Posterior cingulate gyrus (tissue), 11 donors: ENCODE data around the gene KCNQ4.

ENCODE experiments used
- DNase-seq, 10 donors: peaks; one replicate each; pipeline versions ENCODE4 v3.0.0 to v3.0.0-alpha.2; 2020 to 2021; ENCODE audit warnings: mixed read lengths in 3 of 10
- intact Hi-C: fragments of 100-400 bp; cut with DNase I; formaldehyde crosslinking; loops from one replicate; pipeline ENCODE4 v1.15.1; 2023

Gene KCNQ4

DNA sequence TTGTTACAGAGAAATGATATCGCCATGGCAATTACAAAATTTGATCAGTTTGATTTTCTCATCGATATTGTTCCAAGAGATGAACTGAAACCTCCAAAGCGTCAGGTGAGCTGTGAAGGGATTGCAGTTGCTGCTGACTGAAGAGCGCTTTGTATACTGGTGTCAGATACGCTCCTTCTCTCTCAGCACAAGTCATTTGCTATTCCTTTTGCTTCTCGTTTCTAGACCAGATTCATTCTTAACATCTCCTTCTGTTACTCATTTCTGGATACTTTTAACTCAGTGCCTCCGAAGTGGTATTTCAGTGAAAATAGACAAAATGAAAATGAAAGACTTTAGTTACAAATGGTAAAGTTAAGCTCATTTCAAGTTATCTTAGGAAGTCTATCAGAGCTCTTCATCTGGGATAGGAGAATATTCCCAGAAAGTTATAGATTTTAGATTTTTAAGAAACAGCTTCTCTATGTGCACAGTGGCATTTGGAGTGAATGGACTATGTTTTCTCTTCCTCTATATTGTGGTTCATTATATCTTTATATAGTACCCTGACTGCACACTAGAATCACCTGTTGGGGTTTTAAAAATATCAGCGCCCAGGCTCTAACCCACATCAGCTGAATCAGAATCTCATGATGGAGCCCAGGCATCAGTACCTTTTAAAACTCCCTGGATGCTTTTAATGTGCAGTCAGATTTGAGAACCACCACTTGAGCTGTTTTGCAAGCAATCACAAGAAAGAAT, 30.3 kb upstream of the KCNQ4 start:
- intact Hi-C loops: no loop called here

DNA sequence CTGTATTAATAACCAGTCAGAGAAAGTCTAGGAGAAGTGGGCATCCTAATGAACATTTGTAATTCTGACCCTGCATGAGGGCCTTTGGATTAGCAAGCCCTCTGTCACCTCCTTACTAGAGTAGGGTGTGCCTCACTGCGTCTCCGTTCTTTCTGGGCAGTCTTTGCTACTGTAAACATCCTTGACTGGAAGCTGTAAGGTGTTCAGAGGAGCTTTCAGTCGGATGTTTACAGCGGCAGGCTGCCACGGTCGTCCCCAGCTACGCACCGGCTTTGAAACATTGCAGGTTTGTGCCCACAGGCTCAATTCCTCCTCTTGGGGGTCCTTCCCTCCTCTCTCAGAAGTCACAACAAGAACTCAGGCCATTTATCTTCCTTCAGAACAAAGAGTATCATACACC, 29.4 kb upstream of the KCNQ4 start:
- DNase-seq: no peak
- intact Hi-C loops: no loop called here

More for the DNA sequence above, 30.3 kb upstream of the KCNQ4 start:
- no peak for DNase-seq

DNA sequence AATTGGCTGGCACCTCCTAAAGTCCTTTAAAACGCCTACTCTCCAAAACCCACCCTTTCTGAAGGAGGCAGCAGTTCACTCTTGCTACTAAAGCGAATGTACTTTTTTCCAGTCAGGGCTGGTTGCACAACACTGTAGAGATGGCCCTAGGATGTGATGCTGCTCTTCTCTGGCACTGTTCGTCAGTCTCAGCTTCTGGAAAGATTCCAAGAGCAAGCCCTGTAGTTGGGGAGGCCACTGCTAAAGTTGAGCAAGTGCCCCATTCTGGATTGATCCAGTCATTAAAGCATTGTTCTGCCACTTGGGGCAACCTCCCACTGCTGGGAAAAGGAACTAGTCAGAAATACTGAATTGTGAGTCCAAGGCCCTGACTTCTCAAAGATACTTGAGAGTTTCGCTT, 28.5 kb upstream of the KCNQ4 start:
- intact Hi-C loops: no loop called here
- no peak for DNase-seq

DNA sequence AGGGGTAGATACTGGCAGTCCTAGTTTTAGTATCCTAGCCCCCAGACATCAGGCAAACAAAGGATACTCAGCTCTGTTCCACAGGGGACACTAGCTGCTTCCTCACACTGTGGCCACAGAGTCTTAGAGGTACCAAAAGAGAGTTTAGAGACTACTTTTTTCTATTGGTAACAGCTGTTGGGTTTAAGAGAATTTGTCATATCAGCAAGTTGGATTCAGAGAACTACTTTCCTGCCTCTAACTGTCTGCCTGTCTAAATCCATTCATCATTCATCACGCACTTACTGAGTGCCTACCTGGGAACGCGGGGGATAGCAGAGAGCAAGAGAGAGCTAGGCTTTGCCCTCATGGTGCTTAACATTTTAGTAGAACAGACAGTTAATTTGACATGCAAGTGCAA, 27.1 kb upstream of the KCNQ4 start:
- intact Hi-C loops: no loop called here
- DNase-seq: no peak

DNA sequence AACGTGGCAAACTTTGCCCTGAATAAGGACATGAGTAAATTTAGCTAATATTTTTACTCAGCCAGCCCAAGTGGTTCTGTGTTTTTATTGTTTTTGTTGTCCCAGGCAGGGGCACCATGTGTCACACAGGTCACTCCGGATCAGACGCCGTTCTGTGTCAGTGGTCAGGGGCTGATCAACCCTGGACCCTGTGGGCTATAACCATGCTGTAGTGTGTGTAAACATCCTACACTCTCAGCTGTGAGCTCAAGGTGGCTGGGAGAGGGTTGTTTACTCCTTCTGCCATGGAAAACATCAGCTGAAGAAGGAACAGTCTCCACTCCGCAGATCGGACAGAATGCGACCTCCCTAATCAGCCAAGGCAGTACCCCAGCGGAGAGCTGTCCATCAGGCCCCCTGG, 26.5 kb upstream of the KCNQ4 start:
- intact Hi-C loops: no loop called here
- DNase-seq: no peak

DNA sequence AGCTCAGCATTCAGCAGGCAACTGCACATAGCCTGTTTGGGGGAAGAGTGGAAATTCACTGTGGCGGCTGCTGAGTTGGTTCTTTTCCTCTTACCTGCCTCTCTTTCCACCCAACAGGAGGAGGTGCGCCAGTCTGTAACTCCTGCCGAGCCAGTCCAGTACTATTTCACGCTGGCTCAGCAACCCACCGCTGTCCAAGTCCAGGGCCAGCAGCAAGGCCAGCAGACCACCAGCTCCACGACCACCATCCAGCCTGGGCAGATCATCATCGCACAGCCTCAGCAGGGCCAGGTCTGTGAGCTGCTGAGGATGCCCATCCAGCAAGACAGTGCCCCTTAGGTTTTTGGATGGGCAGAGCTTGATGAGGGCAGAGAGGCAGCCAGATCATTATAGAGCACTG, 25.6 kb upstream of the KCNQ4 start:
- intact Hi-C loops: no loop called here

DNA sequence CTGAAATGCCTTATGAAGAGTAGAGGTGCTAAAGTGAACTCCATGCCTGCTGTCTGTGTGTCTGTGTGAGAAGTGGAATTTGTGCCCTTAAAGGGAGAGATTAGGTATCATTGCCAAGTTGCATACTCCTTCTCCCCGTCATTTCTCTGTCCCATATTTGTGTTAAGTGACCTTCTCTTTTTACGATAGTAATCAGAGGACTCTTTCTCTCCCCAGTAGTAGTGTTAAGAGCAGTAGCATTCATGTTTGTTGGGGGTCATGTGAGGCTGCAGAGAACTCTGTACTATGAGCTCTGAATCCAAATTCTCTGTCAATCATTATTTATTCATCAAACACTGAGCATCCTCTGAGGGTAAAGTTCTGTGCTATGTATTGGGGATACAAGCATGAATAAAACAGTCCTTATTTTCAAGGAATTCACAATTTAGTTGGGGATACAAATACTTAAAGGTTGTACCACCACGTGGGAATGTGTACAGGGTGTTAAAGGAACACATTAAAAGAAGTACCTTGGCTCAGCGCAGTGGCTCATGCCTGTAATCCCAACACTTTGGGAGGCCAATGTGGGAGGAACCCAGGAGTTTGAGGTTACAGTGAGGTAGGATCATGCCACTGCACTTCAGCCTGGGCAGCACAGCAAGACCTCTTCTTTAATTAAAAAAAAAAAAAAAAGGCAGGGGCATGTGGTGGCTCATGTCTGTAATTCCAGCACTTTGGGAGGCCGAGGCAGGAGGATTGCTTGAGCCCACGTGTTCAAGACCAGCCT, 24.8 kb upstream of the KCNQ4 start:
- no peak for DNase-seq
- intact Hi-C loops: no loop called here

More for the DNA sequence above, 25.6 kb upstream of the KCNQ4 start:
- peak in 1 of 10 donors; percentile 23 for DNase-seq

DNA sequence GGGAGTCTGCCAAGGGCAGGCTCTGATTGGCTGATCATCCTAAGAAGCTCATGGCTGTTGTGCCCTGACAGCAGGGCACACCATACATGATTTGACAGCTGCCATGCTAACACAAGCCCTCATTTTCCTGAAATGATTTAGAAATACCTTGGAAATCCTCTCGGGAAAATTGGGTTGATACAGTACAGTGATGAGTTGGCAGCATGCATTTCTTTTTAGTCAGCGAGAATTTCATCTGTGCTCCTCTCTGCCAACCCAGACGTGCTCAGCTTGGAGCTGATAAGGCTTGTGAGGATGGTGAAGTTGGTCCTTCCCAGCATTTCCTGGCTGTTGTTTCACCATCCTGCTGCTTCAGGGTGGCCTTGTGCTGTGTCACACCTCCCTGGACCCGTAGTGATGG, 22.6 kb upstream of the KCNQ4 start:
- intact Hi-C loops: no loop called here
- DNase-seq: no peak

DNA sequence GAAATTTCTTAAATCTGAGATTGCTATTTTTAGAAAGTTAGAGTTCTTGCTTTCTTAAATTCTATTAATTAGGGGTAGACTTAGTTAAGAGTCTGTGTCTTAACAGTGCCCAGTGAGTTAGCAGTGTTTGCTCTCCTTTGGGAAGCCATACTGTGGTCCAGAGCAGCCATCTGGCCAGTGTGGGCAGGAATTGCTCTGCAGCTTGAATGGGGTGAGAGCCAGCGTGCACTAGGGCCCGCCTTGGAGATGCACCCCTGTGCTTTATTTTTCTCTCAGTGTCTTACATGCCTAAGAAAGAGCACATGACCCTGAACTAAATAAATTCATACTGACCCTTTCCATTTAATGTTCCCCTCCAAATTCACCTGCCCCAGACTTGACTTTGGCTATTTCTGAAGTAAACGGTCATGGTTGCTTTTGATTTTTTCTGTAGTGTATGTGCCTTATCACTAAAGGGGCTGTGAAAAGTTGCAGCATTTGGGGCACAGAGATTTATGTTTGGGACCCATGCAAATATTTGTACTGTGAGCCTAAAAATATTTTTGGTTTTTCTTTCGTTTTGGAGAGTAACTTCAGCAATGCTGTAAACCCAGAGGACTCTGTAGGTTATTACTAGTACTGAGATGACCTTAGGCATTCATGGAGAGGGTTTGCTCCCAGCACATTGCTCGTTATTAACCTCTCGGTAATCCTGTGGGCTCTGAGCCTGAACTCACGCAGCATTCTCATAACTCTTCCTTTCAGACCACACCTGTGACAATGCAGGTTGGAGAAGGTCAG, 21.3 kb upstream of the KCNQ4 start:
- peak in 1 of 10 donors; percentile 85 for DNase-seq
- intact Hi-C loops: no loop called here

DNA sequence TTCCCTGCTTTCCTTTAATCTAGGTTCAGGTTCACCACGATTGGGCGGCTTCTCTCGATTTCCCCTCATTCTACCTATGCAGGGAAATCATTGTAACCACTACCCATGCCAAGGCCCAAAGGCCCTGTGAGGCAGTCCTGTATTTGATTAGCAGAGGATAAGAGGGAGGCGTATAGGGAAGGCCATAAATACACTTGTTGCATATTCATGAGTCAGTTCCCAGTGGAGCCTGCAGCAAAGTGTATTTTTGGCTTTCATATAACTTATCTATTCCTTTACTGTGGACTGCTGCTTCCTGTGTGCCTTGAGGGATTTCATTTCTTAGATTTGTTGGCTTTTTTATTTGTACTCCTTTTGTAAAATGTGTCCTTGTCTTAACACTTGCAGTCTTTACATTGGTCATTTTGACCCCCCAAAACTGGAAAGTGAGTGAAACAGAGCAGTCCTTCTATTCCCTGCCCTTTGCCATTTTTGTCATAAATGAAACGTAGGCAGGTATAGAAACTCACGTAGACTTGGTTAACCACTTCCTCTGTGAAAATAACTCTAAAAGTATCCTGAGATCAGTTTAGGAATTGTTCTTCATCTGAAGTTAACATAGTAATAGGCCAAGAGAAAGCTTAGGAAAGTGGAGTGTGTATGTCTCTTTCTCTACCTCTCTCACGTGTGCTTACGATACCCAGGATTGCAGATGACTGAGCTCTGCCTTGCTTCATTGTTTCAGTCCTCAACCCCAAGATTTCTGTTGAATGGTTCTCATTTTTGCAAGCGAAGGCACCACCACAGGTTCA, 19.6 kb upstream of the KCNQ4 start:
- DNase-seq: no peak
- intact Hi-C loops: no loop called here

DNA sequence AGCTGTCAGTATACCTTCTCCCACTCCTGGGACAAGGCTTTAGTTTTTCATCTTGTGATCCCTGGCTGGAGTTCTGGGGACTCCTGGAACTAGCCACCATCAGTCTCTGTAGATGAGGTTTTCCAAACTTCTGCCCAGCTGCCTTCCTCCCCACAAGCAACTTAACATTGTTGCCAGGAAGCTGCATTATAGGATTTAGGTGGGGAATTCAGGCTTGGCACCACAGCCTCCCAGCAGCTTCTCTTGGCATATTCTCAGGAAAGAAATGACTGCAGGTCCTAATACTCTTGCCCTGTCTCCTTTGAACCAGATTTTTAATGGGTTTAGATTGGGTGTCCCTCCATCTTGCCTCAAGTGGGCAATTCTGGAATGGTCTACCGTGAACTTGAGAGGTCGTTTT, 18.6 kb upstream of the KCNQ4 start:
- intact Hi-C loops: no loop called here
- no peak for DNase-seq

DNA sequence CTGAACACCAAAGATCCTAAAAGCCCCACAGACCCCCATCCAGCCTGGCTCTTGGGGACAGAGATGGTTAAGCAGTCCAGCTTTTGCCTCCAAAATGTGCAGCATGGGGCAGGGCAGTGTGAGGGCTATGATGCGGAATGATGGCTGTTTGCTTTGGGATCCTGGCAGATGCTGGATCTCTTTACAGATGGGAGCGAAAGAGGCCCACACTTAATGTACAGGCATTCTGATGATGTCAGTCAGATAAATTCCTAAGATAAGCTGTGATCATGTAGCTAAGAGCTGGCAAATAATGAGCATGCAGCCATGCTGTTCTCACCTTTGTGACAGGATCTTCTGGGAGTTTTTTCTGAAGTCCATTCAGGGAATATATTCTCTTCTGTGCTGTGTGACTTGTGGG, 17.6 kb upstream of the KCNQ4 start:
- intact Hi-C loops: no loop called here
- no peak for DNase-seq

DNA sequence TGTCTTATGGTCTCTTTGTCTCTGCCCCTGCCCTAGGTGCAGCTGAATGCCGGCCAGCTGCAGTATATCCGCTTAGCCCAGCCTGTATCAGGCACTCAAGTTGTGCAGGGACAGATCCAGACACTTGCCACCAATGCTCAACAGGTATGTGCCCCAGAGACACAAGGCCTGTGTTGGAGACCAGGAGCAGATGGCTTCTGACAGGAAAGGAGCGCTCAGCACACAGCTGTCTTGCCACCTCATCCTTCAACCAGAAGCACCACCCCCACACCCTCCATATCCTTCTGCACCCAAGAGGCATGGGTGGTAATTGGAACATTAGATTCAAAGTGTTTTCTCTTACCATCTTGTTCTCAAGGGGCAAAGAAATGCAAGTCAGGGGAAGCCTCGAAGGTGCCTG, 17.0 kb upstream of the KCNQ4 start:
- peak in 2 of 10 donors; percentile 47 to 90 for DNase-seq
- intact Hi-C loops: no loop called here

DNA sequence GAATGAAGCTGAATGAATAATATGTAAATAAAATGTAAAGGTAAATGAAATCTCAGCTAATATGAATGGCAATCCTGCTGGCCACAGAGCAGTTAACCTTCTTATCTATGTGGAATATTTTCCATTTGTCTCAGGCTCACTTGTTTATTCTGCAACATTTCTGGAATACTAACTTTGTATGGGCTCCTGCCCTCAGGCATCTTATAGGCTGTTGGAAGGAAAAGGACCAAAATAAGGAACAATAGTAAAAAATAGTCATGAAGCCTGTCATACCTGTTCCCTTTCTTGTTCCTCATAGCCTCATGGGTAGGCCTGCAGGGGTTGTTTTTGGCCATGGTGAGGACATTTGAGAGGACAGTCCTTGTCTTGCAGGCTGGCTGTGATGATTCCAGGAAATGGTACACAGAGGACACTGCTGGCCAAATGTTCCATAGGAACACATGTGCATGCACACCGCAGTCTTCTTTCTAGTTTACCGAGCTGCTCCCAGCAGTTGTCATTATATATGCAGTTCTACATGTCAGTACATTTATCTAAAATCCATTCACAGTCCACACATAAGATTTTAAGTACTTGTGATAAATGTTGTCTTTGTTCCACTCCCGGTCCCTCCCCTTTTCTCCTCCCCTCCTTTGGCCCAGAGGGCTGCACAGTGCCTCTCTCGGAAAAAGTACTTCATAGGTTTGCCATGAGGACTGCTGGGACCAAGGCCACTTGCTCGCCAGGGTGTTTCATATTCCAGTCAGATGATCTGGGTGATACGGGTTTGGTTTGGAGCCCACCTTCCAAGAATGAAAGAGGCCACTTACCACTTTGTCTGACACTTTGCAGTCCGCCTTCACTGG, 15.2 kb upstream of the KCNQ4 start:
- intact Hi-C loops: no loop called here
- DNase-seq: no peak

DNA sequence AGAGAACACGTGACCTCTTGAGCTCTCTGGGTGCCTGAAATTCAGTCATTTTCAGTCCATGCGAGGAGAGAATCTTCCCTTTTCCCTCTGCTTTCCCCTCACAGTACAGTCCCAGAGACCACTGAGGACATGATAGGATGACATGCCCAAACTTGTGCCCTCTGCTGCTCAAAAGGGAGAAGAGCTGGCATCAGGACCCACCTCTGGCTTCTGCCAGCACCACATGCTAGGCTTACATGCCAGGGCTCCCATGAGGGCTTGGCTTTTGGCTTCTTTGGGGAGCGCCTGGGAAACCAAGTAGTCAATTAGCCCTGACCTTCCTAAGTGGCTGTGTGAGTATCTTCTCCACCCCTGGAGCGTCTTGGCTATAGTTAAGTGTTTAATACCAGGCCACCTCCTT, 13.8 kb upstream of the KCNQ4 start:
- DNase-seq: peak in 1 of 10 donors; percentile 65
- intact Hi-C loops: loop anchor here (5.0 kb wide), 1 partner anchor 58 kb away; no protein-coding TSS in a partner anchor

DNA sequence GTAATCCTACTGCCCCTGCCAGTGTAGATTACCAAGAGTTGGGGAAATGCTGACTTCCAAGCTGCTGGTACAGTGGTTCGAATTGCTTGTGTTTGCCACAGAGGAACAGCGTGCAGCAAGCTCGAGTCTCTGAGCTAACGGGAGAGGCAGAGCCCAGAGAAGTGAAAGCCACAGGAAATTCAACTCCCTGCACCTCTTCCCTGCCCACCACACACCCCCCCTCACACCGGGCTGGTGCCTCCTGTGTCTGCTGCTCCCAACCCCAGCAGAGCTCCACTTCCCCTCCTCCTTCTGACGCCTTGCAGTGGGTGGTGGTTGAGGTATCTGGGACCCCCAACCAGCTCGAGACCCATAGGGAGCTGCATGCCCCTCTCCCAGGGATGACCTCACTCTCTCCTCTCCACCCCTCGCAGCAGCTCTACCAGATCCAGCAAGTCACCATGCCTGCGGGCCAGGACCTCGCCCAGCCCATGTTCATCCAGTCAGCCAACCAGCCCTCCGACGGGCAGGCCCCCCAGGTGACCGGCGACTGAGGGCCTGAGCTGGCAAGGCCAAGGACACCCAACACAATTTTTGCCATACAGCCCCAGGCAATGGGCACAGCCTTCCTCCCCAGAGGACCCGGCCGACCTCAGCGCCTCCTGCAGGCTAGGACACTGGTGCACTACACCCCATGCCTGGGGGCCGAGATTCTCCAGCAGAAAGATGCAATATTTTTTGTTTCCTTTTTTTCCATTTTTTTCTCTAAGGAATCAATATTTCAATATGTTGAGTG, 13.1 kb upstream of the KCNQ4 start:
- peak in 1 of 10 donors; percentile 70 for DNase-seq
- intact Hi-C loops: loop anchor here (5.0 kb wide), 1 partner anchor 58 kb away; no protein-coding TSS in a partner anchor

DNA sequence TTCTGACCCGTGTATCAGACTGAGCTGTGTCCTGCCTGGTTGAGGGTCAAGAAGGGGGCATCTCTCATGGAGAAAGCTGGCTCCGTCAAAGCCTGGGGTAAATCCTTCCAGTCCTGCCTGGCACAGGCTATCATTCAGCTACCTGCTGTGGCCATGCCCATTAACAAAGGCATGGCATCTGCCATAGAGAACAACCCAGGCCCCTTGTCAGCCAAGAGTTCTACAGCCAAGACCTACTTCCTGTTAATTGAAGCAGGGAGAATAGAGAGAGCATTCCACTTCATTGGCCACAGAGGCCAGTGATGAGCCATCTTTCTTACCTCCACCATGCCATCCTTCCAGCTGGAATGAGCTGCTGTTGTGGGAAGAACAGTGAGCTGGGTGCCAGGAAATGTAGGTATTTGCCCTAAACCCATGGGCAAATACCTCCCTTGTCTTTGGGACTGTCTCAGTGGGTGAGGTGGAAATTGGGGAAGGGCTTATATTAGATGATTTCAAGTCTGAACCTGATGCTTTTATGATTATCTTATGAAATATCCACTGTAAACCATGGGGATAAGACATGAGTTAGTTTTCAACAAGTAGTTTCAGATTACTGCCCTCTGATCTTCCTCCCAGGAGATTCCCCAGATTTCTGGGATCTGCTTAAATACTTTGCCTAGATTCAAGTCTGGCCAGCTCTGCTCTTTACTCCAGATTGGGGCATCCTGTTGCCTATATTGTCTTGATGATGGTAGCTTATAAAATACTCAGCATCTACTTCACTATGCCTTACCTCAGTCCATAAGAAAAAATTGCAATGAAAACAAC, 11.2 kb upstream of the KCNQ4 start:
- no peak for DNase-seq
- intact Hi-C loops: loop anchor here (5.0 kb wide), 1 partner anchor 60 kb away; no protein-coding TSS in a partner anchor
